NCI-H69 (cell line): ENCODE data around the gene ACTR3C.

Experiments
- DNase-seq: peaks from one replicate; lab custom pipeline; 2025; lab: John Stamatoyannopoulos, UW

The ACTR3C gene

DNA sequence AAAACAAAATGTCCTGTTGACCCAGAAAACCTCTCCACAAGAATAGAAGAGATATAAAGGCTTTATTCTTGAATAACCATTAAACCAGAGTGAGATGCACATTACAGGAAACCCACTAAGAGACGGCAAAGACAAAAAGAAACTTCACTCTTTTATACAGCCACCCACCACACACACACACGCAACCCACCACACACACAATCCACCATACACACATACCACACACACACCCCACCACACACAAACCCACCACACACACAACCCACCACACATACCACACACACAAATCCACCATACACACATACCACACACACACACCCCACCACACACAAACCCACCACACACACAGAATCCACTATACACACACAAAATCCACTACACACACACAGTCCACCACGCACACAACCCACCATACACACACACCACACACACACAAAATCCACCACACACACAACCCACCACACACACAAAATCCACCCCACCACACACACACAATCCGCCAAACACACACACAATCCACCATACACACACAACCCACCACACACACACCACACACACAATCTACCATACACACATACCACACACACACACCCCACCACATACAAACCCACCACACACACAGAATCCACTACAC is 35.8 kb upstream of the ACTR3C start:
- DNase-seq, result no peak

DNA sequence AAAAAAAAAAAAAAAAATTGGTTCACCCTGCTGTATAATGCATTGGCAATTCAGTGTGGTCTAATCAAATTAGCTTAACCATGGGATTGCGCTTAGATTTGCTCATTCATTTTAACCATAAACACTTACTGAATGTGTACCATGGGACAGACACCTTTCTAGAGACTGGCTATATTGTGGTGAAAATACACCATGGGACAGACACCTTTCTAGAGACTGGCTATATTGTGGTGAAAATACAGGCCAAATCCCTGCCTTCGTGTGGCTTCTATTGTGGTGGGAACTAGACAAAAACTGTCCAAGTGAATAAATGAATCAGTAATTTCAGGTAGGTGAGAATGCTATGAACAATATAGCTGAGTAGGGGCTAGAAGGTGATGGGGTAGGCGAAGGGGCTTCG is 35.1 kb upstream of the ACTR3C start:
- no peak for DNase-seq

DNA sequence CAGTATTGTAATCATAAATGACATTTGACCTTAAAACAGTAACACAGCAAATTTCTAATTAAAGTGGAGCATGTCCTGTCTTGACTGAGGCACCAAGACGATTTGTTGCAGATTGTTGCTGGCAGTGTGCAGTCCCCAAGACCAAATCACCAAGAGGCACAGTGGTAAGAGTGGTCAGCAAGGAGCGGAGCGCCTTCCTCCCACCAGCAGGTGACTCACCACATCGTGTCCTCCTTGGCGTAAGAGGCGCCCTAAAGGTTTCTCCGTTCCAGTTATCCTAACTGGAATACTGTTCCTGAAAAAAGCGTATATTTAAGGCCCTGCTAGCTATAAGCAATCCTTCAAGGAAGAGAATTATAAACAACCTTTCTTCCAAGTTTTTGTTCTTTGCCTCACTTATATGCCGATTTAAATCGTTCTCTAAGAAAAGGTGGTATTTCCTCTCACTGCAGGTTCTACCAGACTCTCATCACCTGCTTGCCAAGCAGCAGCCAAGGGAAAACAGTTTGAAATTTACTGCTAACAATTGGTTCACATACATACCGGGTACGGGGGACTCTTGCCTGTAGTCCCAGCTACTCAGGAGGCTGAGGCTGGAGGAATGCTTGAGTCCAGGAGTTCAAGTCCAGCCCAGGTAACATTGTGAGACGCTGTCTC is 34.6 kb upstream of the ACTR3C start:
- peak; percentile 61 for DNase-seq

DNA sequence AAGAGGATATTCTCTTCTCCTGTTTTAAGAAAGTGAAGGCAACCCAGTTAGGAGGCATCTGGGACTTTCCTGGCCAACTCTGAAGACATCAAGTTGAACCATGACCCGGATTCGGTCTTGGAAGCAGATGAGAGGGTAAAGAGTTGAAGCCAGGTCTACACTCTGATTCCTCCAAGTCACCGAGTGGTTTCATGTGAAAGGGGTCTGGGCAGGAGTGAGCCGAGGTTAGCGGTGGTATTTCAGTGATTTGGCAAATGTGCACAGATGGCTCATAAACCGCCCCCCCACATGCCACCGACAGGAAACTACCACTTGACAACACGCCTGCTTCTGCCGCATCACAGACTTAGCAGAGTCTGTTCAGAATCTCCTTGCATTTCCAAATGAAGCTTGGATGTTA is 33.9 kb upstream of the ACTR3C start:
- peak; percentile 78 for DNase-seq

DNA sequence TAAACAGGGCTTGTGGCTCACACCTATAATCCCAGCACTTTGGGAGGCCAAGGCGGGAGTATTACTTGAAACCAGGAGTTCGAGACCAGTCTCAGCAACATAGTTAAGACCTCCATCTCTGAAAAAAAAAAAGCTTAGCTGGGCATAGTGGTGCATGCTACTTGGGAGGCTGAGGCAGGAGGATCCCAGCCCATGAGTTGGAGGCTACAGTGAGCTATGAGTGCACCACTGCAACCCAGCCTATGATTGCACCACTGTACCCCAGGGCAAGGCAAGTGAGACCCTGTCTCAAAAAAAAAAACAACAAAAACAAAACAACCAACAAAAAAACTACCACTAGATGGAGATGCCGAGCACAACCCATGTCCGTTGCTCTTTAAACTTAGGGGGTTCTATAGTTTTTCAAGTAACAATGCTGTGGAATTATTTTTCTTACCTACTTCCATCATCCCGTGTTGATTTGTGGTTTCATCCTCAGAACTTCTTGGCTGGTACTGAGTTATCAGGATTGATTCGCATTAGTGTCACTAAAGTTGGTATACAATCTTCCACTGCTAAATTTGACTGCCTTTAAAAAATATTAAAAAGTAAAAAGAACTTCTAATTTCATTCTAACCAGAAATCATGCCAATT is 33.0 kb upstream of the ACTR3C start:
- DNase-seq, result peak; percentile 51

DNA sequence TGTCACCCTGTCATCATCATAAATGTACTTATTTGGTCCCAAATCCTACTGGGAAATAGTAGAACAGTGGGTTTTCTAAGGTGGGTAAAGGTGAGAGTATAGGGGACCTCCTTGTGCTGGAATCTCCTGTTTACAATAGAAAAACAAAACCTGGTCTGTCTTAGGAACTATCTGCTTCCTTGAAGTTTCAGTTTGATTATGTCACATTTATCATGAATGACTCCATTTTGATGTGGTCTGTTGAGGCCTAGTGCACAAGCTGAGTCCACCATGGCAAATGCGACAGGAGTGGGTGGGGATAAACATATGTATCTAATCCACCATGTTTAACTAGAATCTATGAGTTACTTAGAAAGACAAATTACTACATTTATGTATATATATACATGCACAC is 32.3 kb upstream of the ACTR3C start:
- DNase-seq, result no peak

DNA sequence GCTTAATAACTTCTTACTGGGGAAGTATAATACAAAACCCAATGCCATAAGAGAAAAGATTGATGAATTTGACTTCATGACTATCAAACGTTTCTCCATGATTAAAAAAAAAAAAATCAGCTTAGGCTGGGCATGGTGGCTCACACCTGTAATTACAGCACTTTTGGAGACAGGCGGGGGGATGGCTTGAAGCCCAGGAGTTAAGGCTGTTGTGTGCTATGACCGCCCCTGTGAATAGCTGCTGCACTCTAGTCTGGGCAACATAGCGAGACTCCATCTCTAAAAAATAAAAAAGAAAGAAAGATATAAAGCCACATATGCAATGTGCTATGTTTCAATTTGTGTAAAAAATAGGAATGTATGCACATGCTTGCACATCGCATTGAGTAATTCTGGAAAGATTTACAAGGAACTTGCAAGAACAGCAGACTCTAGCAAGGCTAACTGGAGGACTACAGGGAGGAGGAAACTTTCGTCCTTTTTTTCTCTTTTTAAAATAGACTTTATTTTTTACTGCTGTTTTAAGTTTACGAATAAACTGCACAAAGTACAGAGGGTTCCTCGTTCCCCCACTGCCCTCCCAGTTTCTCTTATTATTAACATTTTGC is 28.3 kb upstream of the ACTR3C start:
- peak; percentile 80 for DNase-seq

DNA sequence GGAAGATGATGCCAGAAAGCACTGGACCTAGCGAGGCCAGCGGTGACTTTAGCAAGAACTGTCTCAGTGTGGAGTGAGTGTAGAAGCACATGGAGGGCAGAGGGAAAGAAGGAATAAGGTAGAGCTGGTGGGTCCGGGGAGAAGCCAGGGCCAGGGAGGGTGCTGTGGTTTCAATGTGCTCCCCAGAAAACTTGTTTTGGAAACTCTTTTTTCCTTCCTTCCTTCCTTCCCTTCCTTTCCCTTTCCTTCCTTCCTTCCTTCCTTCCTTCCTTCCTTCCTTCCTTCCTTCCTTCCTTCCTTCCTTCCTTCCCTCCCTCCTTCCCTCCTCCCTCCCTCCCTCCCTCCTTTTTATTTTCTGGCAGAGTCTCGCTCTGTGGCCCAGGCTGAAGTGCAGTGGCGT is 23.6 kb upstream of the ACTR3C start:
- DNase-seq, result no peak

DNA sequence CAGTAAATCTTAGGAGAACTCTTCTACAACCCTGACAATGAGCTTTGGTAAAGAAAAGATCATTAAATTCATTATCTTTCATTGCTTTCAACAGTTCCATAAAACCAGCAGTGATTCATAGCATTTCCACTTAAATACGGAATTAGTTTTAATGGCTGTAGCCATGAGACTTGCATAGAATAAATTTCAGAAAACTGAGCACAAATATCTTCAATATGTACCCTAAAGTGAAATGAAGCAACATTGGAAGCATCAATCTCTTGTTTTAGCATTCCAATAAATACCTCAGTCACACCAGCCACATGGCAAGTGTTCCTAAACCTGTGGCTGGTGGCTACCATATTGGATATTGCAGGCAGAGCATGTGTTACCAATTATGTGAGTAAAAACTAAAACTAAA is 21.7 kb upstream of the ACTR3C start:
- DNase-seq, result no peak

DNA sequence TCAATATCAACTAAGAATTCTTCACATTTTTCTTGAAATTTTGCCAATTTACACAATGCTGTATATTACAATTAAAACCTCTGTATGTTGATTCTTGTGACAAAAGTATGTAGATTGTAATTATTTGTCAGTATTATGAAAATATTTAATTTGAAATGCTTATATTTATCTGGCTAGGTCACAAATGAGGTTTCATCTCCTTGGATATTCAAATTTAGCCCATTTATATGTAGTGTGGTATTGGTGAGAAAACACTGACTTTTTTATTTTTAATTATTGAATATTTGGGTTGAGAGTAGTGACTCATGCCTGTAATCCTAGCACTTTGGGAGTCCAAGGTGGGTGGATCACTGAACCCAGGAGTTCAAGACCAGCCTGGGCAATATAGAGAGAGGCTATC is 21.0 kb upstream of the ACTR3C start:
- DNase-seq, result no peak

DNA sequence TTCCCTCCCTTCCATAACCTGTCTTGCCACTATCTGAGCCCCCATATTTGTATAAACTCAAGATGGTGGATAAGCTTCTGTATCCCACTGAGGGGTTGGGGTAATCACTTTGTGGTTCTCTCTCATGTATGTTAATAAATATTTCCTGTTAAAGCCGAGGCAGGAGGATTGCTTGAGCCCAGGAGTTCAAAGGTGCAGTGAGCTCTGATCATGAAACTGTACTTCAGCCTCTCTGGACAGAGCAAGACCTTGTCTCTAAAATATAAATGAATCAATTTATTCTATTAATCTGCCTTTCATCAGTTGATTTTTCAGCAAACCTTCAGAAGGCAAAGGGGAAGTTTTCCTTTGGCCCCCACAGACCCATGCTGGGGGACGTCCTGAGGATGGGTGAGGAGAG is 19.9 kb upstream of the ACTR3C start:
- no peak for DNase-seq

DNA sequence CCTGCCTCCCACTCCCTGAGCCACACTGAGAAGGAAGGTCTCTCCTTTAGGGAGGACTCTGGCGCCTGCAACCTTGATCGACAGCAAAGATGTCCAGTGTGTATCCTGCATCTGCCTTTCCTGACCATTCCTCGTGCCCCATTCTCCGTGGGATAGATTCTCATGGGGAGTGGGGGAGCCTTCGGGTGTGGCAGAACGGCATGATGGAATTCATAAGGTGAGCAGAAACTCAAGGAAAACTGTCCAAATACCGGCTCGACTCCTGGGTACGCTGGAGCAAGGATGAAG is 18.7 kb upstream of the ACTR3C start:
- DNase-seq, result no peak

DNA sequence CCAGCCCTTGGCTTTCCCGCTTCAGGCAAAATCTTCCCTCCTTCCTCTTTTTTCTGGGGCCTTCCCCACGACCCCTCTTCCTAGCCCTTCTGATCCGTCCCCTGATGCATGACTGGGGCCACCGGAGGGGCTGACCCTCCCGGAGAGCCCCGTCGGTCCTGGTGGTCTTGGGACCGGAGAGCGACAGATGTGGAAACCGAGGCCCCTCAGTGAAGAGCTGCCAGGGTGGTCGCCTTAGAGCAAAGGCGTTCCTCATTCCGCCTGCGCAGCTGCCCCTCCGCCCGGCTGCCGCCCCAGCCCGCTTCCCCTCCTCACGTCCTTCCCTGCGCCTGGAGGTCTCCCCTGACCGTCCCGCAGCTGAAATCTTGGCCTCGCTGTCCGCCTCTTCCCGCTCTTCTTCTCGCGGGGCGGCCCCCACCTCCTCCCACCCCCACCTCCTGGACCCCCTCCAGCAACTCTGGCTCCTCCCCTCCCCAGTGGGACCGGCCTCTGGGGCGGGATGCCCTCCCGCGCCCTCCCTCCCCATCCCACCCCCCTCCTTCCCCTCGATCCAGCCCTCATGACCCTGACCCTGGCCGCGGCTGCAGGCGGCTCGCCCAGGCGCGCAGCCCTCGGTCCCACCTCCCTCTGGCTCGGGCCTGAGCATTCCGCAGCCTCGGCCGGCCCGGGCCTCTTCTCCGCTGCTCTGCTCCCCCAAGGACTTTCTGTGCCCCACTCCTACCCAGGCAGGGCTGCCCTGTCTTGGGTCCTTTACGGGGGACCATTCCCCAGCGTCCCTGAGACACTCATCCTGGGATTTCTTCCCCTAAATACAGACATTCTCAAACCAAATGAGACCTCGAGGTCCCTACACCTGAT is 18.1 kb upstream of the ACTR3C start, which contains the start of gene RARRES2:
Gene RARRES2, minus strand, starts transcription at position 367 of the 858 bp plus-strand sequence. CDS start 1,020 bp downstream, outside the sequence.
- no peak for DNase-seq

DNA sequence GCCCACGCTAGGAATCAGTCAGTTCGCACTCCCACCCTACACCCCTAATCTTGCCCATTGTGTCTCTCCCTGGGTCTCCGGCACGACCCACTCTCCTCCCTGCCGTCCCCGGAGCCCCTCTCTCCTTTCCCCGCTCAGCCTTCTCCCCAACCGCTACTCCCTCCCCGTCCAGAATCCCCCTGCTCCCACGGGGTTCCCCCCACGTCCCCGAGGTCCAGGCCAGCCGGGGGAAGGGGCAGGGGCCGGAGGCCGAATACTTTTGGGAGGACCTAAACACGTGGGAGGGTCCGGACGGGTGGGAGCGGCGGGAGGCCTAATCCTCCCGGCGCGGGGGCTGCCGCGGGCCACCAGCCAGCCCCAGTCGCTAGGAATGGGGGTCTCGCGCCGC is 17.5 kb upstream of the ACTR3C start:
- no peak for DNase-seq

DNA sequence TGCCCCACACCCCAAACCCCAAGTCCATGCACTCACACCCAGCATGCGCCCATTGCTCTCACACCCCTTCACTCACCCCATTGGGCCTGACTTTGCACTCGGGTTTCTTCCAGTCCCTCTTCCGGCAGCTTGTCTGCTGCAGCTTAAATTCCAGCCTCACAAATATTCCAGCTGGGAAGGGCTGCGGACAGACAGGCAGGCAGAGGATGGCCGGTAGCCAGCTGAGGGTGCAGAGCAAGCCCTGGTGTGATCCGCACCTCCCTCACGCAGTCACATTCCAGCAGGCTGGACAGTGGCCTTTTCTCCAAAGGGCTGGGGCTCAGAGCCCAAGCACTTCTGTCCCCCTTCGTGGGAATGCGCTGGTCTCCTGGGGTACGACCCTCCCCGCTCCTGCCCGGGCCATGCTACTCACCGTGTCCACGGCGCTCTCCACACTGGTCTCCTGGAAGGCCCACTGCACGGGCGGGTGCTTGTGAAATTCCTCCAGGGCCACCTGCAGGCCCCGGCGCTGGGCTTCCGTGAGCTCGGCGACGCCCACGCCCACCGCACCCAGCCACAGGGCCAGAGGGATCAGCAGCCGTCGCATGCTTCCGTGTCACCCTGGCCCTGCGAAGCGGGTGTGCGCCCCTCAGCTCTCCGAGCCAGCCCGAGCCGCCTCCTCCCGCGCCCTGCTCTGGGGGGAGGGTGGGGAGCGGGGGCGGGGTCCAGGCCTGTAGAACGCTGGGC is 16.8 kb upstream of the ACTR3C start:
- no peak for DNase-seq

DNA sequence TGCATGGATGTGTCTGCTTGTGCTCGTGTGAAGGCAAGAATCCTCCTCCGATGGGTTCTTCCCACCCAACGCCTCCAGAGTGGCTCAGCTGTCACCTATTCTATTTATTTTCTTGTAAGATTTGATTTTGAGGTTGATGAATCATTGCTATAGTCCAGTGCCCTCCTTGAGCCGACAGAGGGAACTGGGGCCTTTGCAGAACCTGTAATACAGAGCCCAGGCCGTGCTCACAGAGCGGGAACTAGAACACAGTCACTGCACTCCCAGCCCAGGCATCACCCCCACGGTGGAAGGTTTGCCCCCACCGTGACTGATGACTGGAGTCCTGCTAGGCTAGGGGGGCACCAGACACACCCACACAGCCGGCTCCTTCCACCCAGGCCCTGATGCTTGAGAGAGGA is 16.1 kb upstream of the ACTR3C start:
- no peak for DNase-seq

DNA sequence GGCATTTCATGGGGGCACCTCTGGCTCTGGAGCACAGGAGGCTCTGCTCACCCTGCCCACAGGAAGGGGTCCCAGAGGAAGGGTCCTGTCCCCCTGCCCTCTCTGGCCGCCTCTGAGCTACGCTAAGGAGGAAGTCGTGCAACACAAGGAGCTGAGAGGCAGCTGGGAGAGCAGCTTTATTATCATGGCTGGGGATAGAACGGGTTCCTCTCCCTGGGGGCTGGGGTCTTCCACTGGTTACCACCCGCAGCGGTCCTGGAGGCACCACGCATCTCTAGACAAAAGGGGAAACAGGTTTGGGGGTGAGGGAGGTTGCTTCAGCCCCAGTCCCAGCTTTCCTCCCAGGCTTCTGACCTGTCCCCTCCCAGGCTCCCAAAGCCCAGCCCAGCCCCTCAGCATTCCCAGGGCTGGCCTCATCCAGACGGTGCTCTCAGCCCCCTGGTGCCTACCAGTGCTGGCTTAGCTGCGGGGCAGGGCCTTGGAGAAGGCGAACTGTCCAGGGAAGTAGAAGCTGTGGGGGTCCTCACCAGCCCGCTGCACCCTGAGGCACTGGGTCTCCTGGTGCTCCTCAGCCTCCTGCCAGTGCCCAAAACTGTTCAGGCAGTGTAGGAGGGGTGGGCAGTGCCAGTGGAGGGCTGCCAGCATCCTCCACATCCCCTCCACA is 15.0 kb upstream of the ACTR3C start:
- no peak for DNase-seq

DNA sequence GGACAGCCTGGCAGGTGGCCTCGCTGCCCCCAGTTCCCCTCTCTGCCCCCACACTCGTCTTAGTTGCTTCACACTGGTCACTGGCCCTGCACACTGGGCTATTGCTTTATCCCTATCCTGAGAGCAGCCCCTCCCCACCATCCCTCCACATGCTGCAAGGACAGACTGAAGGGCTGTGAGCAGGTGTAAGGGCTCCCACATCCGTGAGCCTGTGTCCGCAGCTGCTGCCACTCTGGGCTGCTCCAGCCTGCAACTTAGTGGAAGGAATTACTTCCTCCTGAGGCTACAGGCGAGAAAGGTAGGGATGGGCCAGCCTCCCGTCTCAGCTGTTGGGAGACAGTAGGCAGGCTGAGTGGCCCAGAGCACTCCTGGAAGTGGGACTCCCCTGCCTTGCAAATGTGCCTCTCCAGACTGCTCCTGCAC is 14.3 kb upstream of the ACTR3C start:
- no peak for DNase-seq

DNA sequence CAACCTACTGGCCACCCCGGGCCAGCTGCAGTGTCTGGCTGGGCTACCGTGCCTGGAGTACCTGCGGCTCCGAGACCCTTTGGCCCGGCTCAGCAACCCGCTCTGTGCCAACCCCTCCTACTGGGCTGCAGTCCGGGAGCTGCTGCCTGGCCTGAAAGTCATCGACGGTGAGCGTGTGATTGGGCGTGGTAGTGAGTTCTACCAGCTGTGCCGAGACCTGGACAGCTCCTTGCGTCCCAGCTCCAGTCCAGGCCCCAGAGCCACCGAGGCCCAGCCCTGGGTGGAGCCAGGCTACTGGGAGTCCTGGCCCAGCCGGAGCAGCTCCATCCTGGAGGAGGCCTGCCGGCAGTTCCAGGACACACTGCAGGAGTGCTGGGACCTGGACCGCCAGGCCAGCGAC is 13.8 kb upstream of the ACTR3C start:
- DNase-seq, result no peak

DNA sequence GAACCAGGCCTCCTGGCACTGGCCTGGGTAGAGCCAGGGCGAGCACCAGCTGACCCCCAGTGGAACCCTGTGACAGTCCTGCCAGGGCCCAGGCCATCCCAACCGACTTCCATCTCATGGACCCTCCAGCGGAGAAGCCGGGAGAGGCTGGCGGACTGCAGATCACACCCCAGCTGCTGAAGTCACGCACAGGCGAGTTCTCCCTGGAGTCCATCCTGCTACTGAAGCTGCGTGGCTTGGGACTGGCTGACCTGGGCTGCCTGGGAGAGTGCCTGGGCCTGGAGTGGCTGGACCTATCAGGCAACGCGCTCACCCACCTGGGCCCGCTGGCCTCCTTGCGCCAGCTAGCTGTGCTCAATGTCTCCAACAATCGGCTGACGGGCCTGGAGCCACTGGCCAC is 13.4 kb upstream of the ACTR3C start:
- DNase-seq, result no peak

DNA sequence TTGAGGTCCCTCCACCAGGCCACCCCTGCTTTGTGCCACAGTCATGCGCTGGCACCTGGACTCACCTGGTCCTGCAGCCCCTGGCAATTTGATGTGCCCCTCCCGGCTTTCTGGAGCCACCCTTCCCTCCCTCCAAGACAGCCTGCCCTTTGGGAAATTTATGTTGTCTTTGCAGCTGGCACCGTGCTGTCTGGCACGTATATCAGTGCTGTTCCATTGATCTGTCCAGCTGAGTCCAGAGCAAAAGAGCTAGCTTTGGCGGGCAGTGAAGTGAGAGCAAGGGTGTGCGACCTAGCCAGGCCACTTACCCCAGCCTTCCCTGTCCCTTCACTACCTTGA is 12.4 kb upstream of the ACTR3C start:
- DNase-seq, result no peak
